HepG2 (cell line): Measurements from ENCODE around the gene TUBA4B. TPM values are rescaled to one million over a fixed set of nuclear protein-coding genes. Genes with fewer than 3 reads are reported as not detected.
A peak's percentile ranks its signal among the peaks of the same experiment; 100 is the strongest.

ENCODE experiments used
- CENPT ChIP-seq: sonication (generic); formaldehyde crosslinking; IDR thresholded peaks from 2 replicates; pipeline ENCODE4 v1.8.0; 2022; ENCODE audit warnings: low read depth, mild to moderate bottlenecking, moderate library complexity, missing genetic modification reagents
- KDM5B ChIP-seq: sonication (generic); formaldehyde crosslinking; IDR thresholded peaks from 2 replicates; pipeline ENCODE4 v1.4.0; 2020; ENCODE audit warnings: missing genetic modification reagents, mild to moderate bottlenecking, borderline replicate concordance
- MAZ ChIP-seq, 2 experiments: sonication (generic) in 1 of 2; formaldehyde crosslinking in 1 of 2; IDR thresholded peaks; 2 replicates each; pipeline versions ENCODE4 v1.5.0 to v1.6.1; 2012 to 2020; ENCODE audit warnings: low read depth in 2 of 2, mild to moderate bottlenecking in 2 of 2, borderline replicate concordance in 1 of 2, improper control_type of control experiment in 1 of 2, low read length in 1 of 2, missing genetic modification reagents in 1 of 2, moderate library complexity in 1 of 2
- NFKBIZ ChIP-seq: IDR thresholded peaks from 2 replicates; pipeline ENCODE4 v1.6.1; 2018; ENCODE audit warnings: missing genetic modification reagents, missing compliant biosample characterization
- NFRKB ChIP-seq: fragments of 450-650 bp; IDR thresholded peaks from 2 replicates; pipeline ENCODE4 v1.6.1; 2017
- POLR2A ChIP-seq, 2 experiments: IDR thresholded peaks; 2 replicates each; pipeline ENCODE4 v1.6.1; 2011; ENCODE audit warnings: low read depth in 2 of 2, low read length in 2 of 2, mild to moderate bottlenecking in 1 of 2, moderate library complexity in 1 of 2; ENCODE audit not compliant: insufficient read depth in 1 of 2
- SCMH1 ChIP-seq: sonication (generic); formaldehyde crosslinking; IDR thresholded peaks from 2 replicates; pipeline ENCODE4 v1.9.0; 2021; ENCODE audit warnings: missing genetic modification reagents, mild to moderate bottlenecking, borderline replicate concordance
- YEATS2 ChIP-seq: sonication (generic); formaldehyde crosslinking; IDR thresholded peaks from 2 replicates; pipeline ENCODE4 v1.4.0; 2020; ENCODE audit warnings: missing genetic modification reagents, borderline replicate concordance
- ZBTB8A ChIP-seq: sonication (generic); formaldehyde crosslinking; IDR thresholded peaks from 2 replicates; pipeline ENCODE4 v1.4.0; 2020; ENCODE audit warnings: mild to moderate bottlenecking, low read depth, missing genetic modification reagents, borderline replicate concordance
- ZMYM3 ChIP-seq: sonication (generic); formaldehyde crosslinking; IDR thresholded peaks from 2 replicates; pipeline ENCODE4 v1.5.1; 2020; ENCODE audit warnings: mild to moderate bottlenecking, missing genetic modification reagents
- ZNF605 ChIP-seq: sonication (generic); formaldehyde crosslinking; IDR thresholded peaks from 2 replicates; pipeline ENCODE4 v1.8.0; 2022; ENCODE audit warnings: mild to moderate bottlenecking, missing genetic modification reagents
- ZSCAN22 ChIP-seq: sonication (generic); formaldehyde crosslinking; IDR thresholded peaks from 2 replicates; pipeline ENCODE4 v1.4.0; 2020; ENCODE audit warnings: mild to moderate bottlenecking, missing genetic modification reagents
- polyA plus RNA-seq, 8 experiments: library from polyadenylated mRNA; depleted of rRNA in 3 of 8; stranded (reverse) in 7 of 8; unstranded in 1 of 8; fragments of >200 nt; fragmentation: Illumina TruSeq in 4 of 8; extraction: Trizol in 4 of 8; gene quantifications; 2 replicates each; pipeline versions ENCODE4 v1.2.1 to v1.2.3, GENCODE V29; 2011 to 2016; ENCODE audit warnings: low read depth in 4 of 8, missing spikeins in 1 of 8, mixed read lengths in 1 of 8; ENCODE audit not compliant: insufficient read depth in 1 of 8
- total RNA-seq, 5 experiments: library from RNA; depleted of rRNA; stranded (reverse); fragments of >200 nt; fragmentation: Illumina TruSeq; extraction: Trizol; gene quantifications; 2 replicates each; pipeline ENCODE4 v1.2.3, GENCODE V29; 2016; ENCODE audit warnings: low read depth in 1 of 5
- TF ChIP-seq, protein P1 (sequence below): sonication (generic); formaldehyde crosslinking; IDR thresholded peaks from 2 replicates; pipeline ENCODE4 v1.9.0; 2021; ENCODE audit warnings: mild to moderate bottlenecking, missing genetic modification reagents
- TF ChIP-seq, protein P2 (sequence below): sonication (generic); formaldehyde crosslinking; IDR thresholded peaks from 2 replicates; pipeline ENCODE4 v1.4.0; 2020; ENCODE audit warnings: missing genetic modification reagents

TUBA4B gene
- total and polyA plus RNA-seq, 2 of the 13 experiments (the other 11 are each of a cell fraction or from before 2014, with no cell fraction given), result 0.18 to 0.22 TPM

DNA sequence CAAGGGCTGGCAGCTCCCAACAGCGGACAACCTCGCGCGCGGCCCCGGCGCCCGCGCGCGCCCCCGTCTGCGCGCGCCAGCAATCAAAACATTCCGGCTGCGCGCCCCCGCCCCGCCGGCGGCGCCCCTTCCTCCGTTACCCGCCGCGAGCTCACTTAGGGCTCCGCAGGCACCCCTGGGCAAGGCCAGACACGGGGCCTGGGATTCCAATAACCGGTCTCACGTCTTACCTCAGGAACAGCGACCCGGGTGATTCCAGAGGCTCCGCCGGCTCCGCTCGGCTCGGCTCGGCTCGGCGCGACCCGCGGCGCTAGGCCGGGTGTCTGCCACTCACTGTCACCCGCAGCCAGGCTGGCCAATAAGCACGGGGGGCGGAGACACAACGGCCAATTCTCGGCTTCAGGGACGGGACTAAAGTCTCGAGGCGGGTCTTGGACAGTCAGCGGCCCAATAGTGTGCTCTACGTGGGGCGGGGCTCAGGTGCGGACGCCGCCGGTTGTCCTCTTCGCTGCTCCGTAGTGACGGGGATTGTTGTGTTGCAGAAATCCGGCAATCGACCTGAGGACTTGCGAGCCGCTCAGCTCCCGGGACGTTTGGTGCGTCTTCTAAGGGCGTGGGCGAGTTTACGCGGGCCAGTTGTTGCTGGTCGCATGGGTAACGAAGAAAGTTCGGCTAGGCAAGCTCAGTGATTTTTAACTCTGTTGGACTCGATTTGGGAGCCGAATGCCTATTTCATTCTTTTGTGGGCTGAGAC lies 23.6 kb upstream of the TUBA4B start, which contains the start of the genes ANKZF1 and ATG9A (continued):
- TF ChIP-seq KDM5B (peak; percentile 71), NFRKB (no peak), ZSCAN22 (no peak), YEATS2 (CRISPR knock-in tag) (peak; percentile 90; the same call in 1 of the 2 replicates), ZBTB8A (CRISPR knock-in tag) (no peak), SCMH1 (CRISPR knock-in tag) (no peak), POLR2A (IDR thresholded peaks at IDR 0.05; ENCODE audit: insufficient read depth in 1 of 2, low read depth in 2 of 2, low read length in 2 of 2) (peak; percentile 85 to 92), ZNF605 (CRISPR knock-in tag) (peak; percentile 95), ZMYM3 (CRISPR knock-in tag) (no peak), MAZ (IDR thresholded peaks at IDR 0.05; ENCODE audit: borderline replicate concordance, low read depth, low read length) (peak; percentile 41; the same call in 1 of the 2 replicates), MAZ (CRISPR knock-in tag; IDR thresholded peaks at IDR 0.05; ENCODE audit: low read depth) (peak; percentile 80), CENPT (CRISPR knock-in tag) (no peak), NFKBIZ (CRISPR knock-in tag) (0 out of 2 replicates have a peak, but pooled peaks have one; percentile 20)
- TF ChIP-seq, protein P1, sequence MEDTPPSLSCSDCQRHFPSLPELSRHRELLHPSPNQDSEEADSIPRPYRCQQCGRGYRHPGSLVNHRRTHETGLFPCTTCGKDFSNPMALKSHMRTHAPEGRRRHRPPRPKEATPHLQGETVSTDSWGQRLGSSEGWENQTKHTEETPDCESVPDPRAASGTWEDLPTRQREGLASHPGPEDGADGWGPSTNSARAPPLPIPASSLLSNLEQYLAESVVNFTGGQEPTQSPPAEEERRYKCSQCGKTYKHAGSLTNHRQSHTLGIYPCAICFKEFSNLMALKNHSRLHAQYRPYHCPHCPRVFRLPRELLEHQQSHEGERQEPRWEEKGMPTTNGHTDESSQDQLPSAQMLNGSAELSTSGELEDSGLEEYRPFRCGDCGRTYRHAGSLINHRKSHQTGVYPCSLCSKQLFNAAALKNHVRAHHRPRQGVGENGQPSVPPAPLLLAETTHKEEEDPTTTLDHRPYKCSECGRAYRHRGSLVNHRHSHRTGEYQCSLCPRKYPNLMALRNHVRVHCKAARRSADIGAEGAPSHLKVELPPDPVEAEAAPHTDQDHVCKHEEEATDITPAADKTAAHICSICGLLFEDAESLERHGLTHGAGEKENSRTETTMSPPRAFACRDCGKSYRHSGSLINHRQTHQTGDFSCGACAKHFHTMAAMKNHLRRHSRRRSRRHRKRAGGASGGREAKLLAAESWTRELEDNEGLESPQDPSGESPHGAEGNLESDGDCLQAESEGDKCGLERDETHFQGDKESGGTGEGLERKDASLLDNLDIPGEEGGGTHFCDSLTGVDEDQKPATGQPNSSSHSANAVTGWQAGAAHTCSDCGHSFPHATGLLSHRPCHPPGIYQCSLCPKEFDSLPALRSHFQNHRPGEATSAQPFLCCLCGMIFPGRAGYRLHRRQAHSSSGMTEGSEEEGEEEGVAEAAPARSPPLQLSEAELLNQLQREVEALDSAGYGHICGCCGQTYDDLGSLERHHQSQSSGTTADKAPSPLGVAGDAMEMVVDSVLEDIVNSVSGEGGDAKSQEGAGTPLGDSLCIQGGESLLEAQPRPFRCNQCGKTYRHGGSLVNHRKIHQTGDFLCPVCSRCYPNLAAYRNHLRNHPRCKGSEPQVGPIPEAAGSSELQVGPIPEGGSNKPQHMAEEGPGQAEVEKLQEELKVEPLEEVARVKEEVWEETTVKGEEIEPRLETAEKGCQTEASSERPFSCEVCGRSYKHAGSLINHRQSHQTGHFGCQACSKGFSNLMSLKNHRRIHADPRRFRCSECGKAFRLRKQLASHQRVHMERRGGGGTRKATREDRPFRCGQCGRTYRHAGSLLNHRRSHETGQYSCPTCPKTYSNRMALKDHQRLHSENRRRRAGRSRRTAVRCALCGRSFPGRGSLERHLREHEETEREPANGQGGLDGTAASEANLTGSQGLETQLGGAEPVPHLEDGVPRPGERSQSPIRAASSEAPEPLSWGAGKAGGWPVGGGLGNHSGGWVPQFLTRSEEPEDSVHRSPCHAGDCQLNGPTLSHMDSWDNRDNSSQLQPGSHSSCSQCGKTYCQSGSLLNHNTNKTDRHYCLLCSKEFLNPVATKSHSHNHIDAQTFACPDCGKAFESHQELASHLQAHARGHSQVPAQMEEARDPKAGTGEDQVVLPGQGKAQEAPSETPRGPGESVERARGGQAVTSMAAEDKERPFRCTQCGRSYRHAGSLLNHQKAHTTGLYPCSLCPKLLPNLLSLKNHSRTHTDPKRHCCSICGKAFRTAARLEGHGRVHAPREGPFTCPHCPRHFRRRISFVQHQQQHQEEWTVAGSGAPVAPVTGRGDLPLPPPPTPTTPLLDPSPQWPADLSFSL (CRISPR knock-in tag), result no peak
- TF ChIP-seq, protein P2, sequence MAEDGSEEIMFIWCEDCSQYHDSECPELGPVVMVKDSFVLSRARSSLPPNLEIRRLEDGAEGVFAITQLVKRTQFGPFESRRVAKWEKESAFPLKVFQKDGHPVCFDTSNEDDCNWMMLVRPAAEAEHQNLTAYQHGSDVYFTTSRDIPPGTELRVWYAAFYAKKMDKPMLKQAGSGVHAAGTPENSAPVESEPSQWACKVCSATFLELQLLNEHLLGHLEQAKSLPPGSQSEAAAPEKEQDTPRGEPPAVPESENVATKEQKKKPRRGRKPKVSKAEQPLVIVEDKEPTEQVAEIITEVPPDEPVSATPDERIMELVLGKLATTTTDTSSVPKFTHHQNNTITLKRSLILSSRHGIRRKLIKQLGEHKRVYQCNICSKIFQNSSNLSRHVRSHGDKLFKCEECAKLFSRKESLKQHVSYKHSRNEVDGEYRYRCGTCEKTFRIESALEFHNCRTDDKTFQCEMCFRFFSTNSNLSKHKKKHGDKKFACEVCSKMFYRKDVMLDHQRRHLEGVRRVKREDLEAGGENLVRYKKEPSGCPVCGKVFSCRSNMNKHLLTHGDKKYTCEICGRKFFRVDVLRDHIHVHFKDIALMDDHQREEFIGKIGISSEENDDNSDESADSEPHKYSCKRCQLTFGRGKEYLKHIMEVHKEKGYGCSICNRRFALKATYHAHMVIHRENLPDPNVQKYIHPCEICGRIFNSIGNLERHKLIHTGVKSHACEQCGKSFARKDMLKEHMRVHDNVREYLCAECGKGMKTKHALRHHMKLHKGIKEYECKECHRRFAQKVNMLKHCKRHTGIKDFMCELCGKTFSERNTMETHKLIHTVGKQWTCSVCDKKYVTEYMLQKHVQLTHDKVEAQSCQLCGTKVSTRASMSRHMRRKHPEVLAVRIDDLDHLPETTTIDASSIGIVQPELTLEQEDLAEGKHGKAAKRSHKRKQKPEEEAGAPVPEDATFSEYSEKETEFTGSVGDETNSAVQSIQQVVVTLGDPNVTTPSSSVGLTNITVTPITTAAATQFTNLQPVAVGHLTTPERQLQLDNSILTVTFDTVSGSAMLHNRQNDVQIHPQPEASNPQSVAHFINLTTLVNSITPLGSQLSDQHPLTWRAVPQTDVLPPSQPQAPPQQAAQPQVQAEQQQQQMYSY (CRISPR knock-in tag), result 0 out of 2 replicates have a peak, but pooled peaks have one; percentile 16
